Ovary (tissue), 3 donors: ENCODE data around the gene RERG.

ENCODE experiments used
- POLR2A ChIP-seq: fragments of 450-650 bp; IDR thresholded peaks from one replicate; pipeline ENCODE4 v1.6.1; 2017; ENCODE audit warnings: antibody characterized with exemption, mild to moderate bottlenecking, moderate library complexity
- TF ChIP-seq, protein P1 (sequence below), 3 donors: fragments of 450-650 bp in 2 of 3; fragments of 200-600 bp in 1 of 3; IDR thresholded peaks; one replicate each; pipeline versions ENCODE4 v1.5.1 to v1.8.0; 2016 to 2022; ENCODE audit warnings: antibody characterized with exemption in 3 of 3, mild to moderate bottlenecking in 1 of 3
- donor health status: DM: no; HTN: no; CAD: no.

DNA sequence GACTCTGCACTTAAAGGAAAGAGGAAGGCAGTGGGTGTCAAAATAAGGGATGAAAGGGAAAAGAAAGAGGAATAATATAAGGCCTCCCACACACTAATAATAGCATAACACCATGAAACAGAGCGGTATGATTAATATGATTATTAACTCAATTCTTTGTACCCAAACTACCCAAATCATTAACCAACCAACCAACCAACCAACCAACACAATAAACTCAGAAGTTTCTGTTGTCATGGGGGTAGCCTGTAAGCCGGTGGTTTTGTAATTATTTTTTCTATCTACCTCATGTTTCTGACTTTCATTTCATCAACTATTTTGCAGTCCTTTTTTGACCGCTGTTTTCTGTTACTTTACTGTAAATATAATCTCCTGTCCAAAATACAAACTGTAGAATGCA lies 105.8 kb downstream of the RERG start:
- TF ChIP-seq POLR2A, result no peak
- TF ChIP-seq, protein P1, sequence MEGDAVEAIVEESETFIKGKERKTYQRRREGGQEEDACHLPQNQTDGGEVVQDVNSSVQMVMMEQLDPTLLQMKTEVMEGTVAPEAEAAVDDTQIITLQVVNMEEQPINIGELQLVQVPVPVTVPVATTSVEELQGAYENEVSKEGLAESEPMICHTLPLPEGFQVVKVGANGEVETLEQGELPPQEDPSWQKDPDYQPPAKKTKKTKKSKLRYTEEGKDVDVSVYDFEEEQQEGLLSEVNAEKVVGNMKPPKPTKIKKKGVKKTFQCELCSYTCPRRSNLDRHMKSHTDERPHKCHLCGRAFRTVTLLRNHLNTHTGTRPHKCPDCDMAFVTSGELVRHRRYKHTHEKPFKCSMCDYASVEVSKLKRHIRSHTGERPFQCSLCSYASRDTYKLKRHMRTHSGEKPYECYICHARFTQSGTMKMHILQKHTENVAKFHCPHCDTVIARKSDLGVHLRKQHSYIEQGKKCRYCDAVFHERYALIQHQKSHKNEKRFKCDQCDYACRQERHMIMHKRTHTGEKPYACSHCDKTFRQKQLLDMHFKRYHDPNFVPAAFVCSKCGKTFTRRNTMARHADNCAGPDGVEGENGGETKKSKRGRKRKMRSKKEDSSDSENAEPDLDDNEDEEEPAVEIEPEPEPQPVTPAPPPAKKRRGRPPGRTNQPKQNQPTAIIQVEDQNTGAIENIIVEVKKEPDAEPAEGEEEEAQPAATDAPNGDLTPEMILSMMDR (IDR thresholded peaks at IDR 0.05), result no peak
